GM12878 (cell line): ENCODE results near the gene MAMDC2. TPM values are rescaled to one million over a fixed set of nuclear protein-coding genes. Genes with fewer than 3 reads are reported as not detected.
A peak's percentile ranks its signal among the peaks of the same experiment; 100 is the strongest.

Experiments
- BMI1 ChIP-seq: fragments of 450-650 bp; IDR thresholded peaks from 2 replicates; pipeline ENCODE4 v1.6.1; 2016; ENCODE audit warnings: mild to moderate bottlenecking, moderate library complexity, borderline replicate concordance
- EP300 ChIP-seq, 2 experiments: fragments of 150-350 bp in 1 of 2; IDR thresholded peaks; 2 replicates each; pipeline ENCODE4 v1.6.1; 2011 to 2012; ENCODE audit warnings: low read depth in 2 of 2, low read length in 2 of 2, borderline replicate concordance in 1 of 2, improper control_type of control experiment in 1 of 2, inconsistent platforms in 1 of 2; ENCODE audit not compliant: control insufficient read depth in 1 of 2
- FOS ChIP-seq: IDR thresholded peaks from 3 replicates; pipeline ENCODE4 v1.6.1; 2011; ENCODE audit warnings: borderline replicate concordance; ENCODE audit not compliant: insufficient read length; ENCODE audit errors: extremely low read depth
- HDAC2 ChIP-seq: fragments of 200-600 bp; sonication (generic); IDR thresholded peaks from 2 replicates; pipeline ENCODE4 v1.6.1; 2017
- IKZF2 ChIP-seq, 2 experiments: fragments of 450-650 bp; IDR thresholded peaks; 2 replicates each; pipeline ENCODE4 v1.6.1; 2017; ENCODE audit warnings: mild to moderate bottlenecking in 2 of 2, moderate library complexity in 2 of 2
- LARP7 ChIP-seq: fragments of 450-650 bp; IDR thresholded peaks from 2 replicates; pipeline ENCODE4 v1.6.1; 2017; ENCODE audit warnings: mild to moderate bottlenecking
- MYC ChIP-seq: IDR thresholded peaks from 2 replicates; pipeline ENCODE4 v1.6.1; 2011; ENCODE audit warnings: mild to moderate bottlenecking, low read length, moderate library complexity, inconsistent platforms; ENCODE audit not compliant: insufficient read depth, insufficient replicate concordance, insufficient read length, severe bottlenecking
- NFIC ChIP-seq: IDR thresholded peaks from 2 replicates; pipeline ENCODE4 v1.6.1; 2012; ENCODE audit warnings: low read depth, mild to moderate bottlenecking, inconsistent platforms, low read length, moderate library complexity
- NR2F1 ChIP-seq: fragments of 450-650 bp; conservative IDR thresholded peaks from 2 replicates; pipeline ENCODE4 v1.6.1; 2017; ENCODE audit warnings: mild to moderate bottlenecking
- RCOR1 ChIP-seq: conservative IDR thresholded peaks from 2 replicates; pipeline ENCODE4 v1.6.1; 2012; ENCODE audit warnings: low read depth, low read length, improper control_type of control experiment
- RELA ChIP-seq: fragments of 450-650 bp; IDR thresholded peaks from 2 replicates; pipeline ENCODE4 v1.8.0; 2014; ENCODE audit warnings: borderline replicate concordance; ENCODE audit not compliant: partially characterized antibody
- SMAD5 ChIP-seq: IDR thresholded peaks from 2 replicates; pipeline ENCODE4 v1.6.1; 2016; ENCODE audit warnings: antibody characterized with exemption, low read depth
- SPI1 ChIP-seq: IDR thresholded peaks from 2 replicates; pipeline ENCODE4 v1.6.1; 2011; ENCODE audit warnings: low read depth, mild to moderate bottlenecking, low read length, moderate library complexity, borderline replicate concordance; ENCODE audit not compliant: insufficient read depth
- SREBF1 ChIP-seq: IDR thresholded peaks from 2 replicates; pipeline ENCODE4 v1.6.1; 2012; ENCODE audit warnings: mild to moderate bottlenecking, low read length
- polyA plus RNA-seq, 11 experiments: library from polyadenylated mRNA; depleted of rRNA in 4 of 11; unstranded in 6 of 11; stranded (reverse) in 5 of 11; fragments of >200 nt; fragmentation: Nextera tagmentation in 4 of 11; fragmentation: Illumina TruSeq in 1 of 11; extraction: Ambion mirVana in 4 of 11; extraction: Trizol in 1 of 11; gene quantifications; 1 replicate in 1 of 11; 2 replicates in 10 of 11; pipeline versions ENCODE4 v1.2.1 to v1.2.3, GENCODE V29; 2011 to 2016; ENCODE audit warnings: inconsistent platforms in 2 of 11, missing spikeins in 2 of 11, low read depth in 1 of 11
- total RNA-seq, 4 experiments: library from RNA; depleted of rRNA in 3 of 4; stranded (reverse); fragments of >200 nt in 3 of 4; fragmentation: Illumina TruSeq in 1 of 4; extraction: Trizol in 1 of 4; gene quantifications; 2 replicates each; pipeline versions ENCODE4 v1.2.1 to v1.2.3, GENCODE V29; 2013 to 2021
- TF ChIP-seq, protein P1 (sequence below): fragments of 450-650 bp; IDR thresholded peaks from 2 replicates; pipeline ENCODE4 v1.6.1; 2017; ENCODE audit warnings: mild to moderate bottlenecking, moderate library complexity
- TF ChIP-seq, protein P2 (sequence below): fragments of 450-650 bp; conservative IDR thresholded peaks from 2 replicates; pipeline ENCODE4 v1.6.1; 2017; ENCODE audit warnings: mild to moderate bottlenecking, moderate library complexity
- TF ChIP-seq, protein P3 (sequence below): IDR thresholded peaks from 2 replicates; pipeline ENCODE4 v1.6.1; 2011; ENCODE audit warnings: low read depth, mild to moderate bottlenecking, low read length, moderate library complexity, borderline replicate concordance; ENCODE audit errors: extremely low read depth
- TF ChIP-seq, protein P4 (sequence below): fragments of 450-650 bp; IDR thresholded peaks from 2 replicates; pipeline ENCODE4 v1.6.1; 2017; ENCODE audit warnings: mild to moderate bottlenecking, moderate library complexity
- TF ChIP-seq, protein P5 (sequence below): fragments of 450-650 bp; IDR thresholded peaks from 2 replicates; pipeline ENCODE4 v1.6.1; 2016; ENCODE audit warnings: mild to moderate bottlenecking

MAMDC2 gene
- total and polyA plus RNA-seq, 10 of the 15 experiments (the other 5 are each of a cell fraction or from before 2014, with no cell fraction given) = 0.01 to 0.09 TPM; not detected in 8

DNA sequence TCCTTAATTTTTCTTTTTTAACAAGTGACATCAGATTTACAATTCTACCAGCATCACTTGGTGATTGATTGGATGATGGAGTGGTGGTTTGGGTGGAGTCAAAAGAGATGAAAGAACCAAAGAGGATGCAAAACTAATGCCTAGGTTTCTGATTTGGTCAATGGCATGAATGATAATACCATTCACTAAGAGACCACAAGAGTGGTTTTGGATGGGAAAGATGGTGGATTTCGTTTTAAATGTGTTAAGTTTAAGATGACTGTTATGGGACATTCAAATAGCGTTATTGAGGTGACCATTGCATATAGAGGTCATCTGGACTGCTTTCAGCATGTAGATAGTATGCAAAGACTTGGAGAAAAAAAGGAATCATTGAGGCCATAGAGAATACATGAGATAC is 218.7 kb downstream of the MAMDC2 start (continued):
- TF ChIP-seq, protein P1, sequence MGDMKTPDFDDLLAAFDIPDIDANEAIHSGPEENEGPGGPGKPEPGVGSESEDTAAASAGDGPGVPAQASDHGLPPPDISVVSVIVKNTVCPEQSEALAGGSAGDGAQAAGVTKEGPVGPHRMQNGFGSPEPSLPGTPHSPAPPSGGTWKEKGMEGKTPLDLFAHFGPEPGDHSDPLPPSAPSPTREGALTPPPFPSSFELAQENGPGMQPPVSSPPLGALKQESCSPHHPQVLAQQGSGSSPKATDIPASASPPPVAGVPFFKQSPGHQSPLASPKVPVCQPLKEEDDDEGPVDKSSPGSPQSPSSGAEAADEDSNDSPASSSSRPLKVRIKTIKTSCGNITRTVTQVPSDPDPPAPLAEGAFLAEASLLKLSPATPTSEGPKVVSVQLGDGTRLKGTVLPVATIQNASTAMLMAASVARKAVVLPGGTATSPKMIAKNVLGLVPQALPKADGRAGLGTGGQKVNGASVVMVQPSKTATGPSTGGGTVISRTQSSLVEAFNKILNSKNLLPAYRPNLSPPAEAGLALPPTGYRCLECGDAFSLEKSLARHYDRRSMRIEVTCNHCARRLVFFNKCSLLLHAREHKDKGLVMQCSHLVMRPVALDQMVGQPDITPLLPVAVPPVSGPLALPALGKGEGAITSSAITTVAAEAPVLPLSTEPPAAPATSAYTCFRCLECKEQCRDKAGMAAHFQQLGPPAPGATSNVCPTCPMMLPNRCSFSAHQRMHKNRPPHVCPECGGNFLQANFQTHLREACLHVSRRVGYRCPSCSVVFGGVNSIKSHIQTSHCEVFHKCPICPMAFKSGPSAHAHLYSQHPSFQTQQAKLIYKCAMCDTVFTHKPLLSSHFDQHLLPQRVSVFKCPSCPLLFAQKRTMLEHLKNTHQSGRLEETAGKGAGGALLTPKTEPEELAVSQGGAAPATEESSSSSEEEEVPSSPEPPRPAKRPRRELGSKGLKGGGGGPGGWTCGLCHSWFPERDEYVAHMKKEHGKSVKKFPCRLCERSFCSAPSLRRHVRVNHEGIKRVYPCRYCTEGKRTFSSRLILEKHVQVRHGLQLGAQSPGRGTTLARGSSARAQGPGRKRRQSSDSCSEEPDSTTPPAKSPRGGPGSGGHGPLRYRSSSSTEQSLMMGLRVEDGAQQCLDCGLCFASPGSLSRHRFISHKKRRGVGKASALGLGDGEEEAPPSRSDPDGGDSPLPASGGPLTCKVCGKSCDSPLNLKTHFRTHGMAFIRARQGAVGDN = no peak
- no peak for TF ChIP-seq SPI1
- TF ChIP-seq, protein P2, sequence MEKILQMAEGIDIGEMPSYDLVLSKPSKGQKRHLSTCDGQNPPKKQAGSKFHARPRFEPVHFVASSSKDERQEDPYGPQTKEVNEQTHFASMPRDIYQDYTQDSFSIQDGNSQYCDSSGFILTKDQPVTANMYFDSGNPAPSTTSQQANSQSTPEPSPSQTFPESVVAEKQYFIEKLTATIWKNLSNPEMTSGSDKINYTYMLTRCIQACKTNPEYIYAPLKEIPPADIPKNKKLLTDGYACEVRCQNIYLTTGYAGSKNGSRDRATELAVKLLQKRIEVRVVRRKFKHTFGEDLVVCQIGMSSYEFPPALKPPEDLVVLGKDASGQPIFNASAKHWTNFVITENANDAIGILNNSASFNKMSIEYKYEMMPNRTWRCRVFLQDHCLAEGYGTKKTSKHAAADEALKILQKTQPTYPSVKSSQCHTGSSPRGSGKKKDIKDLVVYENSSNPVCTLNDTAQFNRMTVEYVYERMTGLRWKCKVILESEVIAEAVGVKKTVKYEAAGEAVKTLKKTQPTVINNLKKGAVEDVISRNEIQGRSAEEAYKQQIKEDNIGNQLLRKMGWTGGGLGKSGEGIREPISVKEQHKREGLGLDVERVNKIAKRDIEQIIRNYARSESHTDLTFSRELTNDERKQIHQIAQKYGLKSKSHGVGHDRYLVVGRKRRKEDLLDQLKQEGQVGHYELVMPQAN = no peak
- 0 out of 4 replicates have a peak, but pooled peaks of 1 of the 2 experiments have one; percentile 31 for TF ChIP-seq IKZF2 (IDR thresholded peaks at IDR 0.05)
- TF ChIP-seq, protein P3, sequence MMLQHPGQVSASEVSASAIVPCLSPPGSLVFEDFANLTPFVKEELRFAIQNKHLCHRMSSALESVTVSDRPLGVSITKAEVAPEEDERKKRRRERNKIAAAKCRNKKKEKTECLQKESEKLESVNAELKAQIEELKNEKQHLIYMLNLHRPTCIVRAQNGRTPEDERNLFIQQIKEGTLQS = no peak
- no peak for TF ChIP-seq SREBF1
- TF ChIP-seq HDAC2 = no peak
- TF ChIP-seq, protein P4, sequence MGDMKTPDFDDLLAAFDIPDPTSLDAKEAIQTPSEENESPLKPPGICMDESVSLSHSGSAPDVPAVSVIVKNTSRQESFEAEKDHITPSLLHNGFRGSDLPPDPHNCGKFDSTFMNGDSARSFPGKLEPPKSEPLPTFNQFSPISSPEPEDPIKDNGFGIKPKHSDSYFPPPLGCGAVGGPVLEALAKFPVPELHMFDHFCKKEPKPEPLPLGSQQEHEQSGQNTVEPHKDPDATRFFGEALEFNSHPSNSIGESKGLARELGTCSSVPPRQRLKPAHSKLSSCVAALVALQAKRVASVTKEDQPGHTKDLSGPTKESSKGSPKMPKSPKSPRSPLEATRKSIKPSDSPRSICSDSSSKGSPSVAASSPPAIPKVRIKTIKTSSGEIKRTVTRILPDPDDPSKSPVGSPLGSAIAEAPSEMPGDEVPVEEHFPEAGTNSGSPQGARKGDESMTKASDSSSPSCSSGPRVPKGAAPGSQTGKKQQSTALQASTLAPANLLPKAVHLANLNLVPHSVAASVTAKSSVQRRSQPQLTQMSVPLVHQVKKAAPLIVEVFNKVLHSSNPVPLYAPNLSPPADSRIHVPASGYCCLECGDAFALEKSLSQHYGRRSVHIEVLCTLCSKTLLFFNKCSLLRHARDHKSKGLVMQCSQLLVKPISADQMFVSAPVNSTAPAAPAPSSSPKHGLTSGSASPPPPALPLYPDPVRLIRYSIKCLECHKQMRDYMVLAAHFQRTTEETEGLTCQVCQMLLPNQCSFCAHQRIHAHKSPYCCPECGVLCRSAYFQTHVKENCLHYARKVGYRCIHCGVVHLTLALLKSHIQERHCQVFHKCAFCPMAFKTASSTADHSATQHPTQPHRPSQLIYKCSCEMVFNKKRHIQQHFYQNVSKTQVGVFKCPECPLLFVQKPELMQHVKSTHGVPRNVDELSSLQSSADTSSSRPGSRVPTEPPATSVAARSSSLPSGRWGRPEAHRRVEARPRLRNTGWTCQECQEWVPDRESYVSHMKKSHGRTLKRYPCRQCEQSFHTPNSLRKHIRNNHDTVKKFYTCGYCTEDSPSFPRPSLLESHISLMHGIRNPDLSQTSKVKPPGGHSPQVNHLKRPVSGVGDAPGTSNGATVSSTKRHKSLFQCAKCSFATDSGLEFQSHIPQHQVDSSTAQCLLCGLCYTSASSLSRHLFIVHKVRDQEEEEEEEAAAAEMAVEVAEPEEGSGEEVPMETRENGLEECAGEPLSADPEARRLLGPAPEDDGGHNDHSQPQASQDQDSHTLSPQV = no peak
- no peak for TF ChIP-seq SMAD5
- TF ChIP-seq FOS = no peak
- TF ChIP-seq, protein P5, sequence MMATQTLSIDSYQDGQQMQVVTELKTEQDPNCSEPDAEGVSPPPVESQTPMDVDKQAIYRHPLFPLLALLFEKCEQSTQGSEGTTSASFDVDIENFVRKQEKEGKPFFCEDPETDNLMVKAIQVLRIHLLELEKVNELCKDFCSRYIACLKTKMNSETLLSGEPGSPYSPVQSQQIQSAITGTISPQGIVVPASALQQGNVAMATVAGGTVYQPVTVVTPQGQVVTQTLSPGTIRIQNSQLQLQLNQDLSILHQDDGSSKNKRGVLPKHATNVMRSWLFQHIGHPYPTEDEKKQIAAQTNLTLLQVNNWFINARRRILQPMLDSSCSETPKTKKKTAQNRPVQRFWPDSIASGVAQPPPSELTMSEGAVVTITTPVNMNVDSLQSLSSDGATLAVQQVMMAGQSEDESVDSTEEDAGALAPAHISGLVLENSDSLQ = peak; percentile 69
- TF ChIP-seq LARP7 = no peak
- TF ChIP-seq NR2F1 = 0 out of 2 replicates have a peak, but pooled peaks have one; percentile 18
- TF ChIP-seq MYC = no peak
- TF ChIP-seq EP300 (IDR thresholded peaks at IDR 0.05; ENCODE audit: borderline replicate concordance in 1 of 2, control insufficient read depth in 1 of 2, low read depth in 2 of 2, low read length in 2 of 2) = peak in 1 of 2 experiments; percentile 42; a peak in 1 of 4 replicates
- 0 out of 2 replicates have a peak, but pooled peaks have one; percentile 39 for TF ChIP-seq NFIC
- no peak for TF ChIP-seq RCOR1
- TF ChIP-seq RELA = no peak
- no peak for TF ChIP-seq BMI1
